A172 (cell line): Measurements from ENCODE around the gene ALDH3A1. TPM values are rescaled to one million over a fixed set of nuclear protein-coding genes. Genes with fewer than 3 reads are reported as not detected.

ENCODE experiments used
- DNase-seq: peaks from one replicate; pipeline ENCODE4 v3.0.0-alpha.2; 2015; ENCODE audit warnings: low spot score
- total RNA-seq: library from RNA; depleted of rRNA; stranded (reverse); fragments of >200 nt; shearing (Covaris generic); gene quantifications from 2 replicates; pipeline ENCODE4 v1.2.3, GENCODE V29; 2014

ALDH3A1 gene
- total RNA-seq, 1 experiment from 2014 or later, result 0.16 TPM

DNA sequence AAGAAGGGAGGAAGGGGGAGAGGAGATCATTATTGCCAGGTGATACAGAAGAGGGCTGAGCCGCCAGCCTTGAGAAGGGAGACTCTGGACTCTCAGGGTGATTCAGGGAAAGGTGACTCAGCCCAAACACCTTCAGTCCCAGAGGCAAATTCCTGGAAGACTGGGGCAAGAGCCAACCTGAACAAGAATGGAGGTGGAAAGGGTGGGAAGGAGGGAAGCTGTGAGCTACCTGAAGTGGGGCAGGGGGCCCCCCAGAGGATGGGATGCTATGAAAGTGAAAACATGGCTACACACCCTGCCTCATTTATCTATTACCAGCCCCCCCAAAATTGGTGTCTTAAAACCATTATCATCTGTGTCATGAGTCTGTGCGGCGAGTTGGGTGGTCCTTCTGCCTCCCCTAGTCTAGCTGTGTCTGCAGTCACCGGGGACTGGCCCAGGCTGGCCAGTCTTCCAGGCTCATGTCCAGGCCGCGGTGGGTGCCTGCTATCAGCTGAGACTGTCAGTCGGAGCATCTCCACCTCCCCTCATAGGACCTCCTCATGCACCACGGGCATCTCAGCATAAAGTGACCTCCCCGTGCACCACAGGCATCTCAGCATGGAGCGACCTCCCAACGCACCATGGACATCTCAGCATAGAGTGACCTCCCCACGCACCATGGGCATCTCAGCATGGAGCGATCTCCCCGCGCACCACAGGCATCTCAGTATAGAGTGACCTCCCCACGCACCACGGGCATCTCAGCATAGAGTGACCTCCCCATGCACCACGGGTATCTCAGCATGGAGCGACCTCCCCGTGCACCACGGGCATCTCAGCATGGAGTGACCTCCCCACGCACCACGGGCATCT is 28.5 kb downstream of the ALDH3A1 start:
- DNase-seq, result no peak

- no peak for DNase-seq
Observed at GRCh38 chr17:19718613-19719354, 29.3 kb downstream of the ALDH3A1 start.

DNA sequence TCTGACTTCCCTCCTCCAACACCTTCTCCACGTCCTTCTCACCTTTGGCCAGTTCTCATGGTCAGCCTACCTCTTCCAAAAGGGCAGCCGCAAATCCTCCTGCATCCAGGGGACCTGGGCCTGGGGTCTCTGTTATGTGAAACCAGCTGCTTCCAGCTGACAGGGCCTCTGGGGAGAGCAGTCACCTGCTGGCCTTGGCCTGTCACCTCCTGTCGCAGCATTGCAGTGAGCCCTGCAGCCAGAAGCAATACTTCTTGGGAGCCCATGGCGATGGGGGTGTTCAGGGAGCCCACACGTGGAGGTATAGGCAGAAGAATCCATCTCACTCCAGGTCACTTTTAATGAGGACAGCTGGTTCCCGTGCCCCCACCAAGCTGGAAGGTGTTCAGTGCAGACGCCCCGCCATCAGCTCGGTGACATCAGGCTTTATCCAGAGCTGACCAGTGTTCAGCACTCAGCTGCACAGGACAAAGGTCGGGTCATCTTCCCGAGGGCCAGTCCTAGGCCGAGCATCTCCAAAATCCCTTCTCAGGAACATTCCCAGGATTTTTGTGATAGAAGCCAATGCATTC is 30.0 kb downstream of the ALDH3A1 start:
- no peak for DNase-seq

GRCh38 chr17:19717411-19717908 is 30.6 kb downstream of the ALDH3A1 start:
- DNase-seq, result no peak

DNA sequence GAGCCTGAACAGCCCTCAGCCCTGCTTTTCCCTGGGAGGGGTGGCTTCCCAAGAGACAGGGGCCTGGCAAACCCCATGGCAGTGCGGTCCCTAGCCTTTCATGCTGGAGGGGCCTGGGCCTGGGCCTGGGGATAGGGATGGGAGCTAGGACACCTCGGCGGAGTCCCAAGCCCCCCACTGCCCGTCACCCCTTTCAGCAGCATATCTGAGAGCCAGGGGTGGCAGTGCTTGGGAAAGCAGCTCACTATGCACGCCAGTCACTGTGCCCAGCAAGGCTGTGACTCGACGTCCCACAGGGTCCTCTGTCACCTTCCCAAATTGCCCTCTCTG is 31.1 kb downstream of the ALDH3A1 start:
- DNase-seq, result no peak

- DNase-seq, result peak; percentile 75
Observed at GRCh38 chr17:19716108-19717030, 31.7 kb downstream of the ALDH3A1 start, which contains the start of gene SLC47A2. TSS of gene SLC47A2 (minus strand) at chr17:19716584. CDS start at chr17:19716555, 29 bp downstream.

GRCh38 chr17:19714542-19715411 is 33.3 kb downstream of the ALDH3A1 start:
- DNase-seq, result no peak

DNA sequence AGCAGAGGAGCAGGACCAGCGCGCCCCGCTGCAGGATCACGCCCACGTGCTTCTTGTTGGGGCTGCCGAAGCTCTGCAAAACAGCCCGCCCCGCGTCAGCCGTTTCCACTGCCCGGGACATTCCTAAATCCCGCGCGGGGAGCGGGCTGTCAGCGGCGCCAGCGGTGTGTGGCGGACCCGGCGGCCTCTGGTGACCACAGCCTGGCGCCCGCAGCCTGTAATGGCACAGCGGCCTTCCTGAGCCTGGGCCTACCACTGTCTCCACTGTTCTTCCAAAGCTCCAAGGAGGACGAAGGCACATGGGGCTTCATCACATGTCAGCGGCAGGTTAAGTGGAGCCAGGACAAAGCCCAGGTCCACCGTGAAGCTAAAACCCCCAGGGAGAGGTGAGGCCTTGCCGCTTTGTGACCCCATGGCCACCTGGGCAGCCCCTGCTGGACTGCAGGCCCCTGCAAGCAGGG is 34.2 kb downstream of the ALDH3A1 start:
- DNase-seq, result no peak

DNA sequence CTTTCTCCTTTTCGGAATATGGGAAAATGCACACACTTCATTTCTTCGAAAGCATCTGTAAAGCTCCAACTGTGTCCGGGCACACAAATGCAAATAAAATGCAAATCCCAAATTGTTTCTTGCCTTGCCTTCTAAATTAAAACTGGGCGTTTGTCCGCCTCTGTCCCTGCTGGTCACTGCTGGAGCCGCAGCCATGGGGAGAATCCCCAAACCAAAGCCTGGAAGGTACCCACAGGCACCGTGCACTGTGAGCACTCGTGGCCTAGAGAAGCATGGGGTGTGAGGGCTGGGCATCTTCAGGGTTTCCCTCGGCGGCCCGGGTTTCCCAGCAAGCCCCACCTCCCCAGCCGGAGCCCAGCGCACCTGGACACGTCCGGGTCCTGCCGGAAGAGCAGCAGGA is 34.6 kb downstream of the ALDH3A1 start:
- no peak for DNase-seq

DNA sequence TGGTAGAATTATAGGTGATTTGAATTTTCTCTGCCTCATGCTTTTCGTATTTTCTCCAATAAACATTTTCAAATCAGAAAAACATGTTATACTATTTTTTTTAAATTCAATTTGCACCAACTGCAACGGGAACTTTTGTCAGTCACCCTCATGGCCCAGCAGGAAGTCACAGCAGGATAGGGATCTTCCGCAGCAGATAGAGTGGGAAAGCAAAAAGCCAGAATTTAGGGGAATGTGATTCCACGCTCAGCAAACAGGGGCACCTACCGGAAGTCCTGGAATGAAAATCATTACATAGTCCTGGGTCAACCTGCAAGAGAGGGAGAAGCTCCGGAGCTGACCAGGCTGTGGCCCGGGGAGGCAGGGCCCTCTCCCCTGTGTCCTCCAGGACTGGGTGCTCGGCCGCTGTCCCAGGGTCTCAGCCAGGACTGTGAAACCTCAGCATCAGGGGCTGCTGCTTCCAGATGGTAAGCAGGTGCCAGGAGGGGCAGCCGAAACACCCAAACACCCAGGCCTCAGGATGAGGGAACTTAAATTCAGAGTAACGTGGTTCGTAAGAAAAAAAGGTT is 35.6 kb downstream of the ALDH3A1 start:
- no peak for DNase-seq

GRCh38 chr17:19709841-19710240 is 38.3 kb downstream of the ALDH3A1 start:
- DNase-seq, result no peak

- DNase-seq, result no peak
Observed at GRCh38 chr17:19708431-19709175, 39.5 kb downstream of the ALDH3A1 start.

DNA sequence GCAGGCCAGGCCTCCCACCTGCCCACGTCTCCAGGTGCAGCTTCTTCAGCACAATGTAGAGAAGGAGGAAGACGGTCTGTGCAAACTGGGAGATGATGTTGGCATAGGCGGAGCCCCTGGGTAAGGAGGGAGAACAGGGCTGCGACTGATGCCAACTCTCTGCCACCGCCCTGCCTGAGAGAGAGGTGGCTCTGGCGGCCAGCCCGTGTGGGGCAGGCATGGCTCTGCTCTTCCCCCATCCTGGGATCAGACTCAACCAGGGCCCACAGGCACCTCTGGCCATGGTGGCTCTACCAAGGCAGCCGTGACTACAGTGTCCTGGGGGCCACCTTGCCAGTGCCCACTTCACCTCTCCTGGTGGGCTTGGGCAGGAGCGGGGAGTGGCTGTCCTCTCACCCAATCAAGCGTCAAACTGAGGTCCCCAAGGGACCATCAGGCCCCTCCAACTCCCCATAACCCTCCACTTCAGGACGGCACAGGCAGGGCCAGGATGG is 40.3 kb downstream of the ALDH3A1 start:
- no peak for DNase-seq

DNA sequence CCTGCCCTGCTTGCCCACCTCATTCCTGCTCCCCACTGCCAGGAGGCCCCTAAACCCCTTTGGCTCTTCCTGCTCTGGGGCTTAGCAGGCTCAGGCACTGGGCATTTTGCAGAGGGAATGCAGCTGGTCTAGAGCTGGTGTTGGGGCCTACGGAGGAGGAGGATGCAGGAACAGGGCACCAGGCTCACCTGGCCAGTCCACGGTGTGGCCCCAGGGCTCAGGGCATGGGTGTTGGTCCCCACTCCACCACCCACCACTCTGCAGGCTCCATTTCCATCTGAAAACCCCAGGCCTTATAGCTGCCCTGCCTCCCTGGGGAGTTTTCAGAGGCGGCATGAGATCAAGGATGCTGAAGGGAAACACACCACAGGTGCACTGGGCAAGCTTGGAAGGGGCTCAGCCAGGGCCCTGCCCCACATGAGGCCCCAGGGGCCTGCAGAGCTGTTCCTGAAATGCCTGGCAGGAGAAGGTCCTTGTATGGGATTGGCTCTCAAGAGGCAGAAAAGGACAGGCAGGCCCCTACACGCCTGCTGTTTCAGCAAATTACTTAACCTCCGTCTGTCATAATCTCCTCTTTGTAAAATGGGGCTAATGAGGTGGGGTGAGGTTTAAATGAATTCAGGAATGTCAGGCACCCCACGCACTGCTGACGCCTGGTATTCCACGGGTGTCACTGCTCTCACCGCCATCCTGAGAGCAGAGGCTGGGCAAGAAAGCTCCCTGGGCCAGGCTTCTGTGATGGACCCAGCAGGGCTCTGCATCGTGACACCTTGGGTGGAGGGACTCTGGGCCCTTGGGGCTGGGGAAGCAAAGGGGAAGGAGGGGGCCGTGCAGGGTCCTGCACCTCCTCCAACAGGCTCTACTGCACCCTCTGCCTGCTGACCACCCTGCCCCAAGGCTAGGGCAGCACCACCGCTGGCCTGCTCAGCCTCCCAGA is 41.0 kb downstream of the ALDH3A1 start:
- DNase-seq, result no peak

GRCh38 chr17:19705771-19706770 is 42.0 kb downstream of the ALDH3A1 start:
- DNase-seq, result no peak

DNA sequence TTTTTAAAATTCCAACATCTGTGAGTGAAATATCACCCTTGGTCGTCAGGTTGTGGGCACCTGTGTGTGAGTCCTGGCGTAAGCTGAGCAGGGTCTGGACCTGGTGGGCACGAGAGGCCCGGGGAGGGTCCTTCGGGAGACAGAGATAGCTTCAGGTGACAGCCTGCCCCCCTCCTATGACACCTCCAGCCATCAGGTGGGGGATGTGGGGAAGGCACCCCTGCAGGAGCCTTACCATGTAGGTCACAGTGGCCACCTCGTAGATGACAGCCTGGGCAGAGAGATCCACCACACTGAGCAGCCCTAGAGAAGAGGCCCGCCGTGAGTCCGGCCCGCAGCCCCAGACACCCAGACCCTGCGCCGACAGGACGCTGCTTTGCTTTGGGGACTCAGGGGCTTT is 42.9 kb downstream of the ALDH3A1 start:
- DNase-seq, result no peak
